Suppressor macrophage (primary cell): ENCODE measurements around the gene RPTN.
"Not testable (repeated sequence)": the region's sequence is repeated elsewhere in the genome, so short reads cannot be mapped to it uniquely, and the experiment has no call there.

ENCODE experiments used
- DNase-seq, 4 experiments: peaks; one replicate each; pipeline ENCODE4 v3.0.0-alpha.2; 2020 to 2022

The RPTN gene

DNA sequence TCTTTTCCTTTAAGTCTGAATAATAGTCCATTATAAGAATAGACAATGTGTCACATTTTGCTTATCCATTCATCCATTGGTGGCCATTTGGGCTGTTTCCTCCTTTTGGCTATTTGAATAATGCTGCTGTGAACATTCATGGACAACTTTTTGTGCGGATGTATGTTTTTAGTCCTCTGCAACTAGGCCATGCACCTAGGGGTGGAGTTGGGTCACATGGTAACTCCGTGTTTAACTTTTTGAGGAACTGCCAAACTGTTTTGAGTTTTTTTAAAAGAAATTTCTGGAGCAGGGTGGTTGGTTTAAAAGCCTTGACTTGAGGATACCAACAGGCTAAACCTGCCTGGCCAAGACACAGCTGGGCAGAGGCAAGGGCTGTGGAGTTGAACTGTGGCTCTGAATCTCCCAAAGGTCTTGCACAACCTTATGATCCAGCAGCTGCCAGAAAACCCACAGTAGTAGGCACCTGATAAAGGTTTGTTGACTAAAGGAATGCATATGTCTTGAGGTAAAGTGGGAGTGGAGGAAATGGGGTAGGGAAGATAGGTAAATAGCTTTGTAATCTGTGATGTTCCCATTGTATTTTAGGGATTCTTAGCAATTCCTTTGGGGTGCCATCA is 5.6 kb upstream of the RPTN start:
- DNase-seq = peak; percentile 42 to 63 (median 52)

DNA sequence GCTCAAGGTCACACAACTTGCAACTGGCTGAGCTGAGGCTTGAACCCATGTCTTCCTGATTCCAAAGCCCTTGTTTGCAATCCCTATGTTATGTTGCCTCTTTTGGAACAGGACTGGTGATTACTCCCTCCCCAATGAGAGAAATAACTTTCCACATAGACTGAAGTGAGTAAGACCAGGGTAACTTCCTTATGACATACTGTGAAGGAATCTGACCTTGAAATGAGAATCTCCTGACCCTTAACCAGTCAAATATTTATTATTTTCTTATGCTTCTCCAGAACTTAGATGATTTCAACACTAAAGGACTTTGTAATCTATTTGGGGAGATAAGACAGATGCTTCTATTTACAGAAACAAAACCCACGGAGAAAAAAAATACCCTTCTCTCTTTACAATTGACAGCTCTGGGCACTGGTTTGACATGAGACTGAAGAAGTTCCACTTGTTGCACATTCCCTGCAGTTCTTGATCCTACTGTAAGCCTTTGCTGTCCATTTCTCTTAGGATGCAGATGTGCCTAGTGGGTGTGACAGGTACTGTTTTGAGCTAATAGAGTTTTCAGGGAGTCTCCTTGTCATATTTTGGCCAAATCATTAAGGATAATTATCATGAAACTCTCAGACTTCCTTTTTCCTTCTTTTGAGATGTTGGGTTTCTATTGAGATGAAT is 3.9 kb upstream of the RPTN start:
- peak; percentile 54 to 86 (median 70) for DNase-seq

DNA sequence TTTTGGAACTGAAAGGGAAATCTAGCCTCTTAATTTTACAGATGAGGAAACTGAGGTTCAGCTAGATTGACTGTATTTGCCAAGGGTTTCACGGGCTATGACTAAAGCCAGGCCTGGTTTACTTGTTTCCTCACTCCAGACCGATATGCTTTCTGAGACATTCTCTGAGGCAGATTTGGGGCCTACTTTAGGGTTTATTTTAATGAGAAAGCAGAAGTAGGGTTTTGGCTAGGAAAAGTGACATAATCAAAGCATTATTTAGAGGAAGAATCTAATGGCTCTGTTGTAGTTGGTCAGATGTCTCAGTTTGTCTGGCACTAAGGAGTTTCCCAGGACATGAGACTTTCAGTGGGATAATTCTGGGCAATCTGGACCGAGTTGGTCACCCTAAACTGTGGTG is 1.5 kb upstream of the RPTN start:
- peak; percentile 71 to 92 (median 84) for DNase-seq

DNA sequence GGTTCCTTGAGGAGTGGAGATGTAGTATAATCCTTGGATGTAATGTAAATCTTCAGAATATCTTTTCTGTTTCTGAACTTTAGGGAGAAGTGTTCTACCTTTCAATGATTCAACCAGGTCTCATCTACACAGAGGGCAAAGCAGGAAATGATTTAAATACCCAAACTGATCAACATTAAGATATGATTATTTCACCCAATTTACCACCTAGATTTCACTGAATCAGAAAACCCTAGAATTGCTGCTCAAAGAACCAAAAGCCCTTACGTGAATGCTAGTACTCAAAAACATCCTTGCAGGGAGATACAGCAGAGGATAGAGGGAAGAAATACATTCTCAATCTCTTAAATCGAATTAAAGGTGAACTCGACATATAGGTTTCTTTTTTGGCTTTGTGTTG is 5.0 kb downstream of the RPTN start:
- DNase-seq = no peak

DNA sequence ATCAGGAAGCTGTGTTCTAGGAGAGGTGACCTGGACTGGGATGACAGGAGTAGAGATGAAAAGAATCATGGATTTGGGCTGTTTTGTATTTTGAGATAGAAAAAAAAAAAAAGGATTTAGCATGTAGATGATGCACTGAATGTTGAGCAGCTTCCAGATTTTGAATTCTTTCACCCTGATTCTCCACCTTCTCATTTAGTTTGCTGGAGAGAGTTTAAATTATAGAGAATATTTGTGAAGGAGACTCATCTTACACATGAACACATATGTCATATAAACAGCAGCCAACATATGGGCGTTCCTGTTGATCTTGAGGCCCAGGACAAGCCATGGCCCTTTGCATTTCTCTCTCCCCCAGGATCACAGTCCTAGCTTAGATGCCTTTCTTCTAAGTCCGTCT is 7.4 kb downstream of the RPTN start:
- no peak for DNase-seq

DNA sequence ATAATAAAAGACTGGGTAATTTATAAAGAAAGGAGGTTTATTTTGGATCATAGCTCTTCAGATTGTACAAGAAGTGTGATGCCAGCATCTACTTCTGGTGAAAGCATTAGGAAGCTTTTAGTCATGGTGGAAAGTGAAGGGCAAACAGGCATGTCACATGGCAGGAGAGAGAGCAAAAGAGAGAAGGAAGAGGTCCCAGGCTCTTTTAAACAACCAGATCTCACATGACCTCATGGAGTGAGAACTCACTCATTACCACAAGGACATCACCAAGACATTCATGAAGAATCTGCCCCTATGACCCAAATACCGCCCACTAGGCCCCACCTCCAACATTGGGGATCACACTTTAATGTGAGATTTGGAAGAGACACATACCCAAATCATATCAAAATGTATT is 10.0 kb downstream of the RPTN start:
- DNase-seq = peak; percentile 34 to 80 (median 54)

DNA sequence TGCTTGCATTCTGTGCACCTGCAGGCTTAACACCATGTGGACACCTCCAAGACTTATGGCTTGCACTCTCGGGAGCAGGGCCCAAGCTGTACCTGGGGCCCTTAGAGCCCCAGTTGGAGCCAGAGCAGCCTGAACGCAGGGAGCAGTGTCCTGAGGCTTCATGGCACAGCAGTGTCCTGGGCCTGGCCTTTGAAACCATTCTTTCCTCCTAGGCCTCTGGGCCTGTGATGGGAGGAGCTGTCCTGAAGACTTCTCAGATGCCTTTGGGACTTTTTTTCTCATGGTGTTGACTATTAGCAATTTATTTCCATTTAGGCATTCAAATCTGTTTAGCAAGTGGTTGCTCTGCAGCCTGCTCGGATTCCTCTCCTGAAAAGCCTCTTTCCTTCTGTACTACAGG is 11.0 kb downstream of the RPTN start:
- no peak for DNase-seq

DNA sequence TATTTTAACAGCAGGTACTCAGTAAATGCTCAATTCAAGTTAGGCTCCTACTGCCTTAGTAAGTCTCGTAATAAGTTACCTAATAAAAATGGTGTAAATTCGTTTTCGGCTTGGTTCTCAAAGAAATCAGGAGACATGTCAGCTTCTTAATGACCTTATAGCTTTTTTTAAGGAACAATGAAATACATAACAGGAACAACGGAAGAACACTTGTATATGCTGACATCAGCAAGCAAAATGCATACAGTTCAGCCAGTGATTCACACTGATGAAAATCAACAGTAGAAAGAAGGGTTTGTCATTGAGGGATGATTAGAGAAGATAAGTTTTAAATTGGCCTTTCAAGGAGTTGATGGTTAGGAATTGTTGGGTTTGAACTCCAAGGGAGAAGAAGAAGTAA is 13.3 kb downstream of the RPTN start:
- DNase-seq = peak; percentile 18 to 79 (median 49)

DNA sequence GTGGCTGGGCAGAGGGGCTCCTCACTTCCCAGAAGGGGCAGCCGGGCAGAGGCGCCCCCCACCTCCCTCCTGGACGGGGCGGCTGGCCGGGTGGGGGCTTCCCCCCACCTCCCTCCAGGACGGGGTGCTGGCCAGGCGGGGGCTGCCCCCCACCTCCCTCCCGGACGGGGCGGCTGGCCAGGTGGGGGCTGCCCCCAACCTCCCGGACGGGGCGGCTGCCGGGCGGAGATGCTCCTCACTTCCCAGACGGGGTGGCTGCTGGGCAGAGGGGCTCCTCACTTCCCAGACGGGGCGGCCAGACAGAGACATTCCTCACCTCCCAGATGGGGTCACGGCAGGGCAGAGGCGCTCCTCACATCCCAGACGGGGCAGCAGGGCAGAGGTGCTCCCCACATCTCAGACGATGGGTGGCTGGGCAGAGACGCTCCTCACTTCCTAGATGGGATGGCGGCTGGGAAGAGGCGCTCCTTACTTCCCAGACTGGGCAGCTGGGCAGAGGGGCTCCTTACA is 14.3 kb downstream of the RPTN start:
- DNase-seq = not testable (repeated sequence)

DNA sequence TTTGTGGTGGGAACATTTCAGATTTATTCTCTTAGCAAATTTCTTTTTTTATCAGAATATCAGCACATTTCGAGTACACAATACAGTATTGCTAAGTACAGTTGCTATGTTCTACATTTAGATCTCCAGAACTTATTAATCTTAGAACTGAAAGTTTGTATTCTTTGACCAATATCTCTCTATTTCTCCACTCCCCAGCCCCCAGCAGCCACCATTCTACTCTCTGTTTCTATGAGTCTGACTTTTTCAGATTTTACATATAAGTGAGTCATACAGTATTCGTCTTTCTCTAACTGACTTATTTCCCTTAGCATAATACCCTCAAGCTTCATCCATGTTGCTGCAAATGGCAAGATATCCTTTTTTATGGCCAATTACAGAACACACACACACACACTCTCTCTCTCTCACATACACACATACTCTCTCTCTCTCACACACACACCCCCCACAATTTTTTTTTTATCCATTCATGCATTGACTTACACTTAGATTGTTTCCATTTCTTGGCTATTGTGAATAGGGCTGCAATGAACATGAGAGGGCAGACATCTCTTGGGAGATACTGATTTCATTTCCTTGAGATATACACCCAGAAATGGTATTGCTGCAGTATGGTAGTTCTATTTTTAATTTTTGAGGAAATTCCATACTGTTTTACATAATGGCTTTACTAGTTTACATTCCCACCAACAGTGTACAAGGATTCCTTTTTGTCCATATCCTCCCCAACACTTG is 15.7 kb downstream of the RPTN start:
- peak in 1 of 4 experiments; percentile 24 for DNase-seq

DNA sequence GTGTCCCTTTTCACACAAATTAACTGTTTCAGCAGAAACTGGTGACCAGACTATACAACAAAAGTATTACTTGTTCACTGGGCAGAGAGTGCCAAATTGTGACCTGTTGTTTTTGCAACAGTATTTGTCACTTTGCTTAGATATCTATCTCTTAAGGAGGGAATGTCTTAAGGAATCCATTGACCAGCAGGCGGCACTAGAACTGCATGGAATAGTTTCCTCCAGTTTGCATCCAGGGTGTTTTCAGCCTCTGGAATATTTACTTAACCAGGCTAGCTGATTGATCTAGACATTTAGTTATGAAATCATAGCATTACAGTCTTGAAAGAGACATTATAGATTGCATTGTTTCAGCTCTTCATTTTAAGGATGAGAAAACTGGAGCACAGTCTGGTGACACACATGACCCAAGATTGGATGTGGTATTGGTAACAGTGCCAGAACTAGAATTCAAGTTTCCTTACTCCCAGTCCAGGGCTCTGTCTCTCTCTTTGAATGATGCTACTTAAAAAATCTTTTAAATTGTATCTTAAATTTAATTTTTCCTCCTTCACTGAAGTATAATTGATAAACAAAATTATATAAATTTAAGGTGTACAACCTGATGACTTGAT is 16.9 kb downstream of the RPTN start:
- peak; percentile 83 to 92 (median 88) for DNase-seq

DNA sequence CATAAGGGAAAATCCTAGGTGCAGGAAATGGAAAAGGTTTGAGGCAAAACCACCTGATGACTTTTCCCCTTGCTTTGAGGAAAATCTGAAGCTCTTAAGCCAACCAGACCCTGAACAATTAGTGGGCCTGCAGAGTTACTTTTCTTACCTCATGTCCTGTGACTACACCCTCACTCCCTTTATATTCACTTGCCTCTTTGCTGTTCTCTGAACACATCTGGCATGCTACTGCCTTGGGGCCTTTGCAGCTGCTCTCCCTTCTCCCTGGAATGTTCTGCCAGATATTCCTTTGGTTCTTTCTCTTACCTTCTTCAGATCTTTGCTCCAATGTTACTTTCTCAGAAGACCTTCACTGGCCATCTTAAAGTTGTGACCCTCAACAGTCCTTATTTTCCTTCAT is 21.8 kb downstream of the RPTN start:
- no peak for DNase-seq

DNA sequence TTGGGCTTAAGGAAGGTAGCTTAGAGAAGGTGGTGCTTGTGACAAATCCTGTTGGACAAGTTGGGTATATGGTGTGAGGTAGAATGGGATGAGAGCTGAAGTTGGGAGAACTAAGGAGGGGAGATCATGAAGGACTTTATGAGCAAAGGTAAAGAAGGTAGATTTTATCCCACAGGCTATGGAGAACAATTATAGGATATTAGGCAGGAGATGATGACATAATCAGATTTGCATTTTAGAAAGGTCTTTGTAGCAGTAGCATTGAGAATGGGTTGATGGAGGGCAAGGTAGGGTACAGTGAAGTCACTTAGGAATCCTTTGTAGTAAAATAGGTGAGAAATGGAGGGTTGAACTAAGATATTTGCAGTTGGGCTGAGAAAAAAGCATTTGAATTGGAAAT is 28.8 kb downstream of the RPTN start:
- no peak for DNase-seq

DNA sequence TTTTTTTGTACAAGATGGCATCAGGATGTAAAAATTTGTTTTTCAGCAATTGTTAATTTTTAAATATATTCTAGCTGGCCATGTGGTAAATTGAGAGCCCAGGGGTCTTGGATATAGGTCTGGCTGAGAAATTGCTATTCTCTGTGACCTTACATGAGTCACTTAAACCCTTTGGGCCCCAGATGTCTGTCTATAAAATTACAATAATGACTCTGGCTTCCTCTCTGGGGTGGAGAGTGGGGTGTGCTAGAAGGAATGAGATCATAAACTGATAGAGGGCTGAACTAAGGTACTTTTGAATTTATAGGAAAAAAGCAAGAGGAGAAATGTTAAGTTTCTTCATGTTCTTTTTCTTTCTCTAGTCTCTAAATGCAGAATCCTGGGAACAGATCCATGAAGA is 31.4 kb downstream of the RPTN start:
- DNase-seq = no peak

DNA sequence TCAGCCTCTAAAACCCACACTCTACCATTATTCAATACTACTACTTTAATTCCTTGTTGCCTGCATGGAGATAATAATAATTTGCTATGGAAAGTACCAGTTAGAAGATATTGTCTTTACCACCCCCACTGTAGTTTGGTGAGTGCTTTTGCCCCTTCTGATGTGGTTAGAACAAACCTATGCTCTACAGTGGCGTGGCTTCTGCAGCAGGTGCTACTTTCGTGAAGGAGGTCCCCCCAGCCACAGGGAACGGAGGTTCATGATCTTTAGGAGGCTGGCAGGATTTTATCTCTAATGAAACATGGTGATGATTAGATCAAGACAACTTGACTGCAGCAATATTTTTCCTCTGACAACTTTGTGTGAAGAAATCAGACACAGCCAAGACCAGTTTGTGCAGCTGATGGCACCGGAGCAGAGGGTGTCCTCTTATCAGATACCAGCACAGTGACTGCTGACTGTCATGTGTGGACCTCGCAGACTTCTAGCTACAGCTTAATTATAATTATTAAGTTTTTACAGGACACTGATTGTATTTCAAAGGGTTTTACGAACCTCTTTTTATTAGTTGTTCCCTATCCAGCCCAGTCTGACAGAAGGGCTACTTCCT is 33.1 kb downstream of the RPTN start:
- no peak for DNase-seq

DNA sequence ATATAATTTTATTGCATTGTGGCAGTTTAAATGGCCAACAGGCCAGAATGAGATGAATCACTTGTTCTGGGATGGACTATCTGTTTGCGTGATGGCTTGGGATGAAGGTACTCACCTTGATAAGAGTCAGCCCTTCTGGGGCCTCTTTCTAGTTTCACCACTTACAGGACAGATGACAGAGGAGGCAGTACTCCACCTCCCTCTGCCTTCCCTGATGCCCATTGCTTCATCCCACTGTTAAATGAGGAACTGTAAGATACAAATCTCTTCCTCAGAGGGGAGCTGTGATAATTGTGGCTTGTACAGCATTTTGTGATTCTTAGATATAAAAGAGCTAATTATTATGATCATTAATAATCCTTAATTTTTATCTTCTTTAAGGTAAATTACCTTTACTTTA is 40.1 kb downstream of the RPTN start:
- peak in 3 of 4 experiments; percentile 31 to 51 (median 36) for DNase-seq

DNA sequence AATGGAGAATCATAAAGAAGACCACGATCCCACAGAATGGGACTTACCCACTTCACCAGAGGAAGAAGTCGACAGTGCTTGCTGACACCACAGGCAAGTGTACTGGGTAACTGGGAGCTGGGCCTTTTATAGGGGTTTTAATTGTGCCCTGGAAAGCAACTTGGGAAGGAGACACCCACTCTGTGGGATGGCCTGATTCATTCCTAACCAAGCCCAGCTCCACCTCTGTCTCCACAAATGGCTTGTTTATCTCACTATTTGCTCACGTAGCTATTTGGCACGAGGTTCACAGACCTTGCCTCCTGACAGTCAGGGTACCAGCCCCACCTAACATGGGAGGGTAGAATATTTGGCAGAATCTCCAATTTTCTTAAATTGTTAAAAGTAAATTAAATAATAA is 43.7 kb downstream of the RPTN start, which contains the start of gene TCHH:
TCHH (minus strand) TSS at position 101 of the 400 bp plus-strand sequence. CDS start 1,364 bp downstream, outside the sequence.
- DNase-seq = no peak

DNA sequence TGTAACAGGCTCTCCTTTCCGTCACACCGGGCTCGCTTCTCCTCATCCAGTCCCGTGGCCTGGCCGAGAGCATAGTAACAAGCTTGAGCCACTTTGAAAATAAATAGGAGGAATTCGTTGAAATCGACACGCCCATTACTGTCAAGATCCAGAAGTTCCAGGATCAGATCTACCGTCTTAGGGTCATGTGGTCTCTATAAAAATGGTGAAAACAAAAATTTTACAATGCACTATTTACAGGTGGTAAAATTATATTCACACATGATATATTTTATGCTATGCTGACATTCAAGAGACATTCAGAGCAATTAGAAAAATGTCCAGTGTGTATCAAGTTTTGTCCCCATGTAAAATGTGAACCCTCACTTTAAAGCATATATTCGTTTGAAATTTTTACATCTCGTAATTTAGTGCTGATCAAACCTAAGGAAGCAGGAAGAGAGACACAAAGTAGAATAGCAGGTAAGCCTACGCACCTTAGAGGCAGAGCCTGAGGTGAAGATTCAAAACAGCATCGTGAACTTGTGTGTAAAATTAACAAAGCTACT is 46.1 kb downstream of the RPTN start:
- no peak for DNase-seq

DNA sequence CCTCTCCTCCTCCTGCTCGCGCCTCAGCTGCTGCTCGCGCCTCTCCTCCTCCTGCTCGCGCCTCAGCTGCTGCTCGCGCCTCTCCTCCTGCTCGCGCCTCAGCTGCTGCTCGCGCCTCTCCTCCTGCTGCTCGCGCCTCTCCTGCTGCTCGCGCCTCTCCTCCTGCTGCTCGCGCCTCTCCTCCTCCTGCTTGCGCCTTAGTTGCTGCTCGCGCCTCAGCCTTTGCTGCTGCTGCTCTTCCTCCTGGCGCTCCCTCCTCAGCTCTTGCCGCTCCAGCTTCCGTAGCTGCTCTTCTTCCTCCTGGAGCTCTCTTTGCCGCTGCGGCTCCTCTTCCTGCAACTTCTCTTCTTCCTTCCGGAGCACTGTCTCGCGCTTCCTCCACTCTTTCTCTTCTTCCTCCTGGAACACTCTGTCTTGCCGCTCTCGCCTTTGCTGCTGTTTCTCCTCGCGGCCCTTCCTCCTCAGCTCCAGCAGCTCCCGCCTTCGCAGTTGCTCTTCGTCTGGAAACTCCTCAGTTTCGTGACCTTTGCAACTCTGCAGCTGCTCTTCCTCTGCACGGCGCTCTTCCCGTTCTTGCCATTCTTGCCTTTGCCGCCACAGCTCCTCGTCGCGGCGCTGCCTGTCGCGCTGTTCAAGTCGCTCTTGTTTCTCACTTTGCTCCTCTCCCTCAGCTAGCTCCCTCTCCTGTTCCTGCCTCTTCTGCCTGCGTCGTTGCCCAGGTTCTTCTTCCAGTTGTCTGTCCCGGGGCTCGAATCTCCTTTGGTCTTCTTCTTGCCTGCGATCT is 46.7 kb downstream of the RPTN start:
- peak; percentile 23 to 64 (median 54) for DNase-seq

DNA sequence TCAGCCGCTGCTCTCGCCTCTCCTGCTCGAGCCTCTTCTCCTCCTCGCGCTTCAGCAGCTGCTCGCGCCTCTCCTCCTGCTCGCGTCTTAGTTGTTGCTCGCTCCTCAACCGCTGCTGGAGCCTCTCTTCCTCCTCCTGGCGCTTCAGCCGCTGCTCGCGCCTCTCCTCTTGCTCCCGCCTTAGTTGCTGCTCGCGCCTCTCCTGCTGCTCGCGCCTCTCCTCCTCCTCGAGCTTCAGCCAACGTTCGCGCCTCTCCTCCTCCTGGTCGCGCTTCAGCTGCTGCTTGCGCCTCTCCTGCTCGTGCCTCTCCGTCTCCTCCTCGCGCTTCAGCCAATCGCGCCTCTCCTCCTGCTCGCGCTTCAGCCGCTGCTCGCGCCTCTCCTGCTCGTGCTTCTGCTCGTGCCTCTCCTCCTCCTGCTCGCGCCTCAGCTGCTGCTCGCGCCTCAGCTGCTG is 47.5 kb downstream of the RPTN start:
- peak in 1 of 4 experiments; percentile 34 for DNase-seq

DNA sequence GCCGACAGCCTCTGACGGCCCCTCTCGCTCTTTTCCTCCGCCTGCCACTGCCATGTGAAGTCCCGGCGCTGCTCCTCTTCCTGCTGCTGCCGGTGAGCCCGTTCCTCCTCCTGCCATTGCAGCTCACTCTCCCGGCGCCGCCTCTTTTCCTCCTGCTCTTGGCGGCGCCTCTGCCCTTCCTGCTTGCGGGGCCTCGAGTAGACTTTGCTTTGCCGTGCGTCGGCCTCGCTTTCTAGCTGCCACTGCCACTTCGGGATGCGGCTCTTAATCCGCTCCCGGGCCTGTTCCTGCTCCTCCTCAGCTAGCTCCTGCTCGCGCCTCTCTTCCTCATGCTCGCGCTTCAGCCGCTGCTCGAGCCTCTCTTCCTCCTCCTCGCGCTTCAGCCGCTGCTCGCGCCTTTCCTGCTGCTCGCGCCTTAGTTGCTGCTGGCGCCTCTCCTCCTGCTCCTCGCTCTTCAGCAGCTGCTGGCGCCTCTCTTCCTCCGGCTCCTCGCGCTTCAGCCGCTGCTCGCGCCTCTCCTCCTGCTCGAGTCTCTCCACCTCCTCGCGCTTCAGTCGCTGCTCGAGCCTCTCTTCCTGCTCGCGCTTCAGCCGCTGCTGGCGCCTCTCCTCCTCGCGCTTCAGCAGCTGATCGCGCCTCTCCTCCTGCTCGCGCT is 48.0 kb downstream of the RPTN start:
- peak; percentile 26 to 66 (median 52) for DNase-seq
